Thyroid gland (tissue), 4 donors: Measurements from ENCODE around the gene POTEG. TPM values are rescaled to one million over a fixed set of nuclear protein-coding genes. Genes with fewer than 3 reads are reported as not detected.
"Not testable (repeated sequence)": the region's sequence is repeated elsewhere in the genome, so short reads cannot be mapped to it uniquely, and the experiment has no call there.

Experiments
- DNase-seq, 2 donors: peaks; one replicate each; pipeline ENCODE4 v3.0.0-alpha.2; 2019
- H3K27ac ChIP-seq, 3 donors: fragments of 200-600 bp; sonication (generic); 1 replicate in 2 of 3; 2 replicates in 1 of 3; pipeline ENCODE4 v1.5.1; 2016 to 2019; ENCODE audit warnings: mild to moderate bottlenecking in 1 of 3, moderate library complexity in 1 of 3
- H3K27me3 ChIP-seq: fragments of 200-600 bp; sonication (generic); one replicate; pipeline ENCODE4 v1.5.1; 2019
- H3K36me3 ChIP-seq, 2 donors: fragments of 200-600 bp; sonication (generic); one replicate each; pipeline ENCODE4 v1.5.1; 2016 to 2019
- H3K4me1 ChIP-seq, 2 donors: fragments of 200-600 bp; sonication (generic); one replicate each; pipeline ENCODE4 v1.5.1; 2017 to 2019
- H3K4me3 ChIP-seq, 3 donors: fragments of 200-600 bp; sonication (generic); replicated peaks in 1 of 3; 1 replicate in 2 of 3; 2 replicates in 1 of 3; pipeline ENCODE4 v1.5.1; 2016; ENCODE audit warnings: mild to moderate bottlenecking in 1 of 3
- H3K9me3 ChIP-seq: fragments of 200-600 bp; sonication (generic); one replicate; pipeline ENCODE4 v1.5.1; 2017
- WGBS, 2 donors: methylation state at CpG; one replicate each; pipeline ENCODE4 v1.1.5; 2017; 5-methylcytosine and 5-hydroxymethylcytosine counted together
- intact Hi-C: fragments of 100-400 bp; cut with DNase I; formaldehyde crosslinking; loops from one replicate; pipeline ENCODE4 v1.15.1; 2023
- total RNA-seq, 4 donors: library from RNA; depleted of rRNA; stranded (reverse); fragments of >200 nt; gene quantifications; one replicate each; pipeline ENCODE4 v1.2.3, GENCODE V29; 2016

Gene POTEG
- total RNA-seq, 4 donors from 2014 or later: 0.11 to 0.27 TPM; not detected in 2

- H3K36me3 ChIP-seq, H3K4me3 ChIP-seq, H3K27me3 ChIP-seq, H3K9me3 ChIP-seq, H3K27ac ChIP-seq, intact Hi-C loops, H3K4me1 ChIP-seq, DNase-seq: not testable (repeated sequence)
- 86 to 88% methylated on average over 8 of the region's 18 CpGs for WGBS, 2 donors
Observed at GRCh38 chr14:19402097-19402496, 32.0 kb downstream of the POTEG start.

GRCh38 chr14:19394727-19395126 is 39.4 kb downstream of the POTEG start:
- WGBS, 2 donors: 76% methylated on average over 5 of the region's 12 CpGs; no CpG with 5 or more reads in 1 of the 2 donors

GRCh38 chr14:19390230-19390629 is 43.9 kb downstream of the POTEG start:
- H3K9me3 ChIP-seq, H3K4me3 ChIP-seq, DNase-seq, H3K27ac ChIP-seq, intact Hi-C loops, H3K27me3 ChIP-seq, H3K4me1 ChIP-seq, H3K36me3 ChIP-seq: not testable (repeated sequence)
- 87 to 88% methylated on average over 7 to 10 of the region's 10 CpGs for WGBS, 2 donors

More at GRCh38 chr14:19394727-19395126, 39.4 kb downstream of the POTEG start:
- DNase-seq, intact Hi-C loops, H3K4me1 ChIP-seq, H3K27ac ChIP-seq, H3K4me3 ChIP-seq, H3K9me3 ChIP-seq, H3K27me3 ChIP-seq, H3K36me3 ChIP-seq: not testable (repeated sequence)

GRCh38 chr14:19388741-19389140 is 45.4 kb downstream of the POTEG start:
- H3K9me3 ChIP-seq, H3K36me3 ChIP-seq, H3K4me3 ChIP-seq, H3K4me1 ChIP-seq, H3K27me3 ChIP-seq, DNase-seq, H3K27ac ChIP-seq, intact Hi-C loops: not testable (repeated sequence)
- WGBS, 2 donors: 67% methylated on average over 2 of the region's 4 CpGs; no CpG with 5 or more reads in 1 of the 2 donors

- DNase-seq, H3K27ac ChIP-seq, H3K36me3 ChIP-seq, H3K9me3 ChIP-seq, H3K4me3 ChIP-seq, H3K27me3 ChIP-seq, H3K4me1 ChIP-seq, intact Hi-C loops: not testable (repeated sequence)
- 83% methylated on average over 8 of the region's 9 CpGs; no CpG with 5 or more reads in 1 of the 2 donors for WGBS, 2 donors
Observed at GRCh38 chr14:19386996-19387395, 47.1 kb downstream of the POTEG start.

GRCh38 chr14:19386309-19386708 is 47.8 kb downstream of the POTEG start:
- H3K27ac ChIP-seq, H3K4me3 ChIP-seq, DNase-seq, H3K4me1 ChIP-seq, H3K36me3 ChIP-seq, intact Hi-C loops, H3K27me3 ChIP-seq, H3K9me3 ChIP-seq: not testable (repeated sequence)
- 42% methylated on average over 3 of the region's 7 CpGs; no CpG with 5 or more reads in 1 of the 2 donors for WGBS, 2 donors

- H3K4me3 ChIP-seq, H3K4me1 ChIP-seq, H3K27ac ChIP-seq, H3K36me3 ChIP-seq, intact Hi-C loops, H3K9me3 ChIP-seq, H3K27me3 ChIP-seq, DNase-seq: not testable (repeated sequence)
- WGBS, 2 donors: no CpG with 5 or more reads among the region's 6 CpGs
Observed at GRCh38 chr14:19384088-19384781, 49.9 kb downstream of the POTEG start.

- H3K4me1 ChIP-seq, intact Hi-C loops, H3K27me3 ChIP-seq, H3K36me3 ChIP-seq, H3K4me3 ChIP-seq, DNase-seq, H3K27ac ChIP-seq, H3K9me3 ChIP-seq: not testable (repeated sequence)
- no CpG with 5 or more reads among the region's 6 CpGs for WGBS, 2 donors
Observed at GRCh38 chr14:19383008-19383584, 51.0 kb downstream of the POTEG start.

GRCh38 chr14:19380137-19380536 is 54.0 kb downstream of the POTEG start:
- H3K27ac ChIP-seq, intact Hi-C loops: not testable (repeated sequence)
- 38 to 54% methylated on average over 1 of the region's 1 CpG for WGBS, 2 donors

GRCh38 chr14:19374451-19374903 is 59.7 kb downstream of the POTEG start:
- H3K27ac ChIP-seq, H3K4me1 ChIP-seq, H3K9me3 ChIP-seq, intact Hi-C loops, DNase-seq, H3K36me3 ChIP-seq, H3K27me3 ChIP-seq, H3K4me3 ChIP-seq: not testable (repeated sequence)
- WGBS, 2 donors: 84 to 87% methylated on average over 7 to 13 of the region's 13 CpGs

More at GRCh38 chr14:19380137-19380536, 54.0 kb downstream of the POTEG start:
- H3K9me3 ChIP-seq, H3K4me1 ChIP-seq, DNase-seq, H3K36me3 ChIP-seq, H3K27me3 ChIP-seq, H3K4me3 ChIP-seq: not testable (repeated sequence)

GRCh38 chr14:19372813-19373500 is 61.2 kb downstream of the POTEG start:
- H3K4me3 ChIP-seq, H3K27ac ChIP-seq, H3K9me3 ChIP-seq, H3K27me3 ChIP-seq, intact Hi-C loops, H3K4me1 ChIP-seq, DNase-seq, H3K36me3 ChIP-seq: not testable (repeated sequence)
- 64 to 67% methylated on average over 25 to 30 of the region's 49 CpGs for WGBS, 2 donors

GRCh38 chr14:19371767-19372166 is 62.4 kb downstream of the POTEG start:
- intact Hi-C loops, H3K27me3 ChIP-seq, DNase-seq, H3K4me3 ChIP-seq, H3K4me1 ChIP-seq, H3K36me3 ChIP-seq, H3K27ac ChIP-seq, H3K9me3 ChIP-seq: not testable (repeated sequence)
- 86 to 91% methylated on average over 6 to 7 of the region's 16 CpGs for WGBS, 2 donors

GRCh38 chr14:19362803-19363202 is 71.3 kb downstream of the POTEG start:
- H3K4me1 ChIP-seq, H3K27ac ChIP-seq, H3K36me3 ChIP-seq, DNase-seq, H3K27me3 ChIP-seq, intact Hi-C loops, H3K4me3 ChIP-seq, H3K9me3 ChIP-seq: not testable (repeated sequence)
- no CpG with 5 or more reads among the region's 16 CpGs for WGBS, 2 donors
